Frontal cortex (tissue), 4 donors: ENCODE measurements around the gene TBC1D19. TPM values are rescaled to one million over a fixed set of nuclear protein-coding genes. Genes with fewer than 3 reads are reported as not detected.

ENCODE experiments used
- DNase-seq, 2 donors: peaks; one replicate each; pipeline ENCODE4 v3.0.0; 2012; ENCODE audit warnings: low spot score in 2 of 2
- FAIRE-seq: peaks from 2 replicates; lab custom pipeline; 2012; peaks lifted over from hg19 to GRCh38; lab: Jason Lieb, UNC
- small RNA-seq: library from RNA; depleted of rRNA; stranded (forward); fragments of <200 nt; gene quantifications from one replicate; pipeline ENCODE3, GENCODE V24; 2014
- total RNA-seq: library from RNA; depleted of rRNA; stranded (reverse); fragments of >200 nt; gene quantifications from one replicate; pipeline ENCODE4 v1.2.3, GENCODE V29; 2014
- donor health status: control.
- donor health status: control.
- donor health status: control.

TBC1D19 gene
- total RNA-seq, 1 donor from 2014 or later: 111 TPM

GRCh38 chr4:26802790-26803189 is 218.9 kb downstream of the TBC1D19 start:
- FAIRE-seq: no peak
- no peak for DNase-seq

GRCh38 chr4:26803211-26803861 is 219.5 kb downstream of the TBC1D19 start:
- DNase-seq: no peak
- no peak for FAIRE-seq

- DNase-seq (no peak), FAIRE-seq (no peak)
These were observed 220.6 kb downstream of the TBC1D19 start for GRCh38 chr4:26804451-26804850.

- DNase-seq (no peak), FAIRE-seq (no peak)
These were observed 221.0 kb downstream of the TBC1D19 start for GRCh38 chr4:26804925-26805324.

Small RNA genes lying within 50 kb of the gene (small RNA-seq; reads per million reads assigned to genes)
- not detected for gene RF00284

Other genes with a start within 250 kb of the TBC1D19 start
- gene CCKAR, start 93.6 kb upstream of the TBC1D19 start, total RNA-seq: not detected